DMS53 treated with DMSO at 0.1 percent for 48 hours (cell line): ENCODE data around the gene SLFN12.

Source experiments
- DNase-seq: peaks from one replicate; lab custom pipeline; 2025; ENCODE audit not compliant: unreplicated experiment; lab: John Stamatoyannopoulos, UW

Gene SLFN12

DNA sequence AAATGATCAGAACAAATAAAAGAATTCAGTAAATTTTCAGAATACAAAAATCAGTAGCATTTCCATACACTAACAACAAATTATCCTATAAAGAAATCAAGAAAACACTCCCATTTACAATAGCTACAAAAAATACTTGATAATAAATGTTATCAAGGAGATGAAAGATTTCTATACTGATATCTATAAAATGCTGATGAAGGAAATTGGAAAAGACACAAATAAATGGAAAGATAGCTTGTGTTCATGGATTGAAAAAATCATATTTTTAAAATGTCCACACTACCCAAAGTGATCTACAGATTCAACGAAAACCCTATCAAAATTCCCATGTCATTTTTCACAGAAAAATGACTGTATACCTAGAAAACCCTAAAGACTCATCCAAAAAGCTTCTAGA lies 18.1 kb downstream of the SLFN12 start:
- DNase-seq: no peak

DNA sequence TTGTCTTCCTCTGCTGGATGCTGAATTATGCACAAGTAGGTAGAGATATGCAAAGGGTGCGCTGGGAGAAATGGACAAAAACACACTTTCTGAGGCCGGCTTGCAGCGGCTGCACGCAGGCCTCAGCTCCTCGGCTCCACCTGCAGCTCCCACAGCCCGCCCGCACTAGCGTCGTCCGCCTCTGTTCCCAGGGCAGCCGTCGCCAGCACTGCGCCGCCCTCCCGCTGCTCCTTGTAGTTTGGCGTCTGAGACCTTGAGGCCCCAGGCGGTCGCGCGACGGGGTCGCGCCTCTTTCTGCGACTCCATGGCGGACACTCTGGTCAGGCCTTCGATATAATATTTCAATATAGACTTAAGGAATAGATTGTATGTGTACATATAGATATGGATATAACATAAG lies 24.8 kb downstream of the SLFN12 start:
- no peak for DNase-seq

DNA sequence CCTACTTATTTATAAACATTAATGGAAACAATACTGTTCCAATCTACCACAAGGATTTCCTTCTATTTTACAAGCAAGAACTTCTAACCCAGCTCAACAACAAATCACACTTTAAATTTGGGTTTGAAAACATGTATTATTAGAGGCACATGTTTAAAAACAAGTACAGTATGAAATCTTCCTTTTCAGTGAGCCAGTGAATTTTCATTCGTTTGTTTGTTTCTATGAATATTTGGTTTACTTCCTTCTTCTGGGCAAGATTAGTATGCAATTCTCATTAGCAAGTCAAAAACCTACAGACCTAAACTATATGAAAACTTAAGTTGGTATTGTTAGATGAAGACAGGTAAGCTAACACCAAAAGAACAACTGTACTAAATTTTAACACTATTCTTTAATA lies 25.7 kb downstream of the SLFN12 start:
- DNase-seq: no peak

DNA sequence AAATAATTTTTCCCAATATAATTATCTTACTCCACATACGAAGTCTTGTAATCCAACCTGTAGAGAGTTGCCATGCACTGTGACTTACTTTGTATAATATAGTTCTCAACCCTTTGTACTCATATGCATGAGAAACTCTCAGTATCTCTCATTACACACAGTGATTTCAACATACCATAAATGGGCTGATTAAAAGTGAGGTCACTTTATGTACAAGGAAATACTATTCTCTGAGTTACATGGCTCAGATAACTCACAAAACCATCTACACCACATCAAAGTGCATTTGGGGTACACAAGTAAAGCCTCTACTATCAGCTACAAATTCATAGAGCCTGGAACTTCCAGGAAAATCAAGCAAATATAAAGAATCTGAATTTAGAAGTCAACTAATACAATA lies 27.9 kb downstream of the SLFN12 start:
- DNase-seq: no peak

DNA sequence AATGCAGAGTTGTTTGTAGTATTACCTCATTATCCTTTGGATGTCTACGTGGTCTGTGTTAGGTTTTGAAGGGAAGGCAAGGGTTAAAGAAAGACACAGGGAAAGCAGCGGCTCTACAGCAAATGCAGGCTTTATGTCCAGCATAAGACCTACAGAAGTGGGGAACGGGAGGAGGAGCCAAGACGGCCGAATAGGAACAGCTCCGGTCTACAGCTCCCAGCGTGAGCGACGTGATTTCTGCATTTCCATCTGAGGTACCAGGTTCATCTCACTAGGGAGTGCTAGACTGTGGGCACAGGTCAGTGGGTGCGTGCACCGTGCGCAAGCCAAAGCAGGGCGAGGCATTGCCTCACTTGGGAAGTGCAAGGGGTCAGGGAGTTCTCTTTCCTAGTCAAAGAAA lies 38.5 kb downstream of the SLFN12 start:
- peak; percentile 5 for DNase-seq

DNA sequence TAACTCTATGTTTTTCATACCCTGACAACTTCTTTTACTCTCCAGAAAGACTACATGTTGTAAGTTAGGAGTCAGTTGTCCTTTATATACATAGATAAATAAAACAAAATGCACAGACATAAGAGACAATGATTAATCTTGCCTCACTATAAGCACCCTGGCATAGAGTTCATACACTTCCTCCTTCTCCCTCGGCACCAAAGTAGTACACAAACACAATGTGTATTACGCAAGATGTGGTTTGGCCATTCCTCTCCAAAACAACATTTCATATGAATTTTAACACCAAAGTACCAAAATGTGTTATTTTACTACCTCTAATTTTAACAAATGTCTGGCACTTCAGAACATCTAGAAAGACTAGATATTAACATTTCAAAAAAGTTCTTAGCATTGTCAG lies 41.6 kb downstream of the SLFN12 start:
- no peak for DNase-seq

DNA sequence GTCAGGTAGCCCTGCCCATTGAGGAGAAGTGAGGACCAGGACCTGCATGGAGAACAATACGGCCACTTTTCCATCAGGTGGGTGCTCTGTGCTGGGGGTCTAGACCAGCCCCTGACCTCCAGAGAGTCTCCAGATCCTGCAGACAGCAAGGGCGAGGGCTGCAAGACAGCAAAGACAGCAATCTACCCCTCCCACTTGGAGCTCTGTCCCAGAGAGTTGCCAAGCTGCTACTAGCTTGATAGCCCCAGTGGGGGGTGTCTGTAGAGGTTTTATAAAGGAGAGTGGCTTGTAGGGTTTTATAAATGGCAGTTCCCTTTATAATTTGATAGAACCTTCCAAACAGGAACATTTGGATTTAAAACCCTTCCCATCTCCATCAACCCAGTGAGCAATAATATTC lies 42.1 kb downstream of the SLFN12 start:
- DNase-seq: no peak

DNA sequence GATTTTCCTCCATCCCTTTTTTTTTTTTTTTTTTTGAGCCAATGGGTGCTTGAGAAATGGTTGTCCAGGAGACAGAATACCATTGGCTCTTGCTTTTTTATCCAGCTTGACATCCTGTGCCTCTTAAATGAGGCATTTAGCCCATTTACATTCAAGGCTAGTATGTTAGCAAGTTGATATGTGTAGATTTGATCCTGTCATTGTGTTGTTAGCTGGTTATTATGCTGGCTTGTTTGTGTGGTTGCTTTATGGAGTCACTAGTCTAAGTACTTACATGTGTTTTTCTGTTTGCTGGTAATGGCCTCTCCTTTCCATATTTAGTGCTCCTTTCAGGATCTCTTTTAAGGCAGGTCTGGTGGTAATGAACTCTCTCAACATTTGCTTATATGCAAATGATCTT lies 44.8 kb downstream of the SLFN12 start:
- DNase-seq: no peak

DNA sequence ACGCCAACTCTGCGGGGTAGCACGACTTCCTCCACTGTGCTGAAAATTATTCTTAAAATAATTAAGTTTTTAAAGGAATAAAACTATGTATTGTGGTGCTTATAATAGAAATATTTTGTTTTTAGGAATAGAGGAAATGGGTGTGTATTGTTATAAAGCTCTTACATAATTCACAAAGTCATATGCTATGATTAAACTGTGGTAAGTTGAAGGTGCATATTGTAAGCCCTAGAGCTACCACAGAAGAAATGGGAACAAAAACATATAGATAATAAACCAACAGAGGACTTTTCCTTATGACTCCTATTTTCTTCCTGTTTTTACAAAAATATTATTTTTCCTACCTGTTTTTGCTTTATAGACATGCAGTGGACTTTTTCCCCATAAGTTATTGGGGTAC lies 54.6 kb downstream of the SLFN12 start:
- DNase-seq: no peak

DNA sequence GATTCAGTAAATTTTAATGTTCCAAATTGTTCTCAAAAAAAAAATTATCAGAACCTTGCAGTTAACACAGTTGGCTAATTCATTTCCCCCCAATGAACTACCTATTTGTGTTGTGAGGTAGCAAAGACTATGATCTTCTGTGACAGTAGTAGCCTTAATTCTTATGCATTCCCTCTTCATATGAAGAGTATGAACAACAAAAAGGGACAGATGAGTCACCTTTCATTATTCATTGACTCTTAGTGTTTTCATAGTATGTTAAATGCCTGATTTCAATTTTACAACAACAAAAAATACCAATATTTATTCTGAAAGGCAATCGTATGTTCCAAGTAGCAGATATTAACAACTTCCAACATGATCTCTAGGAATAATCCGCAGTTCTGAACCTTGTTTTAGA lies 55.2 kb downstream of the SLFN12 start:
- no peak for DNase-seq

DNA sequence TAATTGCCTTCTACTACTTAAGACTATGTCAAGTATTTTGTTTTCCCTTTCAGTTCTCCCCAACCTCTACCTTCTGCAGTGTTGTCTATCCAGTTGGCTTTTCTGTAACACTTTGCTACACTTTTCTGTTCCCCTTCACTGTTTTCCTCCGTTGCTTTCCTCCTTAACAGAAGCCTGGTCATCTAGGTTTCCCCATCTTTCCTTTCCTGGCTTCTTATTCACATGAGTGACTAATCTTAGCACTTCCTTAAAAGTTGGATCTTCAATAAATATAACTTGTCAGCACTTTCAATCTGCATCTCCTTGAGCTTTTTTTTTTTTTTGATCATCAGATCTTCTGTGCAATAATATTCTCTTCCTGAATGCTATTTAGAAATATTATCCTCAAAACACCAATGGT lies 56.1 kb downstream of the SLFN12 start:
- no peak for DNase-seq

DNA sequence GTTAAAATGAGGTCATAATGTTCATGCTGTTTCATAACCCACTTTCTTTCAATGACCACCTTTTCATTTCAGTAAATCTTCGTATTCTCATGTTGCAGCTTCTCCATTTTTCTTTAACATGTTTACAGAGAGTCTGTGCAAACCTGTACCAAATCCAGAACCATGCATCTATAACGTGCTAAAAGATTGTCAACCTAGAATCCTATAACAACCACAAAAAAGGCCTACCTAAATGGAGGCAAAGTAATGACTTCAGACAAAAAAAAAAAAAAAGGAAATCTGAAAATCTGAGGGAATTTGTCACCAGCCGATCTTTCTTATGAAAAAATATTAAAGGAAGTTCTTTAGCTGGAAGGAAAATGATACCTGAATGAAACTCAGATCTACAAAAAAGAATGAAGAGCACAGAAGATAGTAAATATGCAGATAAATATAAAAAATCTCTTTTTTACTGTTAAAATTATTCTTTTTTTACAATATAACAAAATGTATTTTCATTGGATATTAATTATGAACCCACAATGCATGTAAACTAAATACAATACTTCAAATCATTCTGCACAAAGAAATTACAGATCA lies 57.4 kb downstream of the SLFN12 start:
- no peak for DNase-seq

DNA sequence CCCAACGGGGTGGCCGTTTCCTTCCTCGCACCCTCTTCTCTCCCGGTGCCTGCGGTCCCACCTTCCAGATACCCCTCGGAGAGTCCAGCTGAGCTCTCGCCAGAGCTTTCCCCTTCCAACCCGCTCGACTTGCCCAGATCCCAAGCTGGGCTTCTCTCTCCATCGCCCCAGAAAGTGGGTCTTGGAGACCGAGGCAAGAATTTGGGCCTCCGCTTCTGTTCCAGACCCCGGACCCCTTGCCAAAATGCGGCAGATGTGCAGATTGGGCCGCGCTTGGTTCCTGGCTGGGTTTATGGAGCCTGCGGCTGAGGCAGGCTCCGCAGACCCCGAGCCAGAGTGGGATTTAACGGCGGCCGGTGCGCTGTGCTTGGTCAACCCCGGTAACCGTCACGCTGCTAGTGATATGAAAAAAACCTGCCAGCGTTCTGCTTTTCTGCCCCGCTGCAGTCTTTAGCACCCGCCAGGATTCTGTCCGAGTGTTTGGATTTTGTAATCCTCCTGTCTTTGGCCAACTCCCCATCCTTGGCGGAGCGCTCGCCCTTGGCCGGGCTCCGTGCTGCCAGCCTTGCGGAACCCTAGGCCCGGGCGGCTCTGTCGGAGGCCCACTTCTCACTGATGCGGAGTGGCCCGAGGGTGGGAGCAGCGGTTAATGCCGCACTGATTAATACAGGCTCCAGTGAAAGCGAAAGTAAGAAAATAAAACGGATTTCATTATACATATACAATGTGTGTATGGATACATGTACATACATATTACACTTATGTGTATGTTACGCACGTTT lies 58.1 kb downstream of the SLFN12 start:
- peak; percentile 21 for DNase-seq

DNA sequence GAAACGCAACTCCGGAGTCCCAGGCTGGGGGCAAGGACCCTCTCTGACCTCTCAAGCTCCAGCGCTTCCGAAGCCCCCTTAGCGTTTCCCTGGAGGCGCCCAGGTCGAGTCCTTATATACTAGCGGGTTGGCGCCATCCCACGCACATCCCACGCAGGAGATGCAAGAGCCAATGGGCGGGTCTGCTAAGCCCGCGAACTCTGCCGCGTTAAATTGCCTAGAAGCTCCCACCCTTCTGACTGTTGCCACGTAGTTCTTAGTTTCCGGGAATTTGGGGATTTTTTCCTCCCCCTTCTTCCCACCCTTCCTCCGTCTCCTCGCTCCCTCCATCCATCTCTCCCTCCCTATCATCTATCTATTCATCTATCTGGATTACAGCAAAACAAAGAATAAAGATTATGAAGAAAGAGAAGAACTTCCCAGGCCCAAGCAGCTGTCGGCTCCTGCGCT lies 58.7 kb downstream of the SLFN12 start, which contains the start of gene SLFN11:
Gene SLFN11, minus strand, starts transcription at position 88 of the 450 bp plus-strand sequence. CDS start 9,814 bp downstream, outside the sequence.
- DNase-seq: peak; percentile 51

DNA sequence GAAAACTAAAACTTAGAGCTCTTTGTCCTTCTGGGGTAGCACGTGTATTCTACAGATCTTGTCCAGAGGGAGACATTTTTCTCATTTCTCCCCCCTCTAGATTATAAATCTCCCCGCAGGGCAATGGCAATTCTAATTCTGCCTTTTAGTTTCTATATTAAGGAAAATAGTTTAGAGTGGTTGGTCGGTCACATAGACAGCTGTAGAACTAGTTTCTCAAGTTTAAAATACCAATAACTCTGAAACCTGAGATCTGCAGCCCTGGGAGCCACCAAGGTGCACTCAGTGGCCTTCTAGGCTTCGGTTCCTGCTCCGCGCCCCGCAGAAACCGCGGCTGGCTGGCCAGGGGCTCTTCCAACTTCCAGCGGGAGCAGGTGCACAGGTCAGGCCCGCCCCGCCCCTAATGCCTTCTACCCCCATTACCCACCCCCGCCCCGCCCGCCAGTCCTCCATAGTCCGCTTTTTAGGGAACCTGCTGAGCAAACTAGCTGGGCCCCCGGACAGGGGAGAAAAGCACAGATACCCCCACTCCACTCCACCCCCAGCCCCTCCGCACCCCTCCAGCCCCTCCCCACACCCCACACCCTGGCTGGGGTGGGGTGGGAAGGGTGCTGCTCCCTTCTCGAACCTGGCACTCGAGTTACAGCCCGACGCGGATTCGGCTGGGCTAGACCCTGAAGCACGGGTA lies 59.3 kb downstream of the SLFN12 start:
- DNase-seq: peak; percentile 7

DNA sequence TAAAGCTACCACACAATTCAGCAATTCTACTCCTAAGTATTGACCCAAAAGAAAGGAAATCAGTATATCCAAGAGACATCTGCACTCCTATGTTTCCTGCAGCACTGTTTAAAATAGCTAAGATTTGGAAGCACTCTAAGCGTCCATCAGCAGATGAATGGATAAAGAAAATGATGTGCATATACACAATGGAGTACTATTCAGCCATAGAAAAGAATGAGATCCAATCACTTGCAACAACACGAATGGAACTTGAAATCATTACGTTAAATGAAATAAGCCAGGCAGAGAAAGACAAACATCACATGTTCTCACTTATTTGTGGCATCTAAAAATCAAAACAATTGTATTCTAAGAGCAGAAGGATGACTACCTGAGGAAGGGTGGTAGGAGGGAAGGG lies 60.4 kb downstream of the SLFN12 start:
- no peak for DNase-seq

DNA sequence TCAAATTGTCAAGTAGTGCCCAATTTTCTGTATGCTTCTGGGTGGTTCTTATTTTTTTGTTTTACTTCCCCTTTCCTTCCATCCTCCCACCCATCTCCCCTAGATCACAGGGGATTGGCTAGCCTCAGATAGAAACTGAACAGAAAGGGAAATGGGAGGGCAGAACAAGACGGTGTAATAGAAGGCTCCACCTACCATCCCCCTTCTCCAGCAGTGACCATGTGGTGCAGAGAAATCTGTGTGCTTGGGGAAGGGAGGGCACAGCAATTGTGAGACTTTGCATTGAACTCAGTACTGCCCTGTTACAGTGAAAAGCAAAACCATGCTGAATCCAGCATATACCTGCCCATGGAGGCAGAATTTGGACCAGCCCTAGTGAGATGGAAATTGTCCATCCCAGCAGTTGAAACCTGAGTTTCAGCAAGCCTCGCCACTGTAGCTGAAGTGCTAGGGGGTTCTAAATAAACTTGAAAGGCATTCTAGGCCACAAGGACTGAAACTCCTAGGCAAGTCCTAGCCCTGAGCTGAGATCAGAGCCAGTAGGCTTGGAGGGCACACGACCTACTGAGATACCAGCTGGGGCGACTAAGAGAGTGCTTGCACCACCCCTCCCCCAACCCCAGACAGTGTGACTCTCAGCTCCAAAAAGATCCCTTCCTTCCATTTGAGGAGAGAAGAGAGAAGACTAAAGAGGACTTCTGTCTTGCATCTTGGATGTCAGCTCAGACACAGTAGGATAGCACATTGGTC lies 64.0 kb downstream of the SLFN12 start:
- no peak for DNase-seq

DNA sequence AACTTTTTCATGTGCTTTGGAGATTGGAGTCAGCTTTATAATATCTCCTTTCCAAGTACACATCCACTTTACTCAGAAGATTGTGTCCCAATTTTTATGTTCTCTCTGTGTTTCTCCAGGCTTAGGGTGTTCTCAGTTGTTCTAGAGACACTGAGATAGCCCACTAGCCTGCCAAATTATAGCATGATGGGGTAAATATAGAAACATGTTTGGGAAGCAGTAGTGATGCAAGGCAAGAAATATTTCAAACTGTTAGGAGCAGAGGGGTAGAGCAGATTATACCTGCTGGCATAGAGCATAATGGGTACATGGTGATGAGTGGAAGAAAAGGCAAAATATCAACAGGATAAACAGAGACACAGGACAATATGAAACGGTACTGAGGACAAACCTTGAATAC lies 71.3 kb downstream of the SLFN12 start:
- DNase-seq: no peak
